Right lobe of liver (tissue), 4 donors: ENCODE results near the gene CAV3.

ENCODE experiments used
- CTCF ChIP-seq, 4 donors: fragments of 200-600 bp in 3 of 4; fragments of 450-650 bp in 1 of 4; IDR thresholded peaks; one replicate each; pipeline versions ENCODE4 v1.5.1 to v1.8.0; 2016 to 2022; ENCODE audit warnings: antibody characterized with exemption in 4 of 4, mild to moderate bottlenecking in 2 of 4
- POLR2A ChIP-seq: fragments of 450-650 bp; IDR thresholded peaks from one replicate; pipeline ENCODE4 v1.6.1; 2017; ENCODE audit warnings: antibody characterized with exemption, mild to moderate bottlenecking
- donor health status: DM: no; HTN: no; CAD: no.
- donor health status: DM: no; HTN: no; CAD: no.
- donor health status: DM: no; HTN: yes; CAD: no.

- TF ChIP-seq POLR2A = no peak
- TF ChIP-seq CTCF (IDR thresholded peaks at IDR 0.05) = no peak
These were observed 1.3 kb downstream of the CAV3 start for GRCh38 chr3:8734908-8735307.
